Stomach (tissue), 9 donors: Measurements from ENCODE around the gene SLC5A1. TPM values are rescaled to one million over a fixed set of nuclear protein-coding genes. Genes with fewer than 3 reads are reported as not detected.

Experiments
- DNase-seq, 2 donors: peaks; one replicate each; pipeline versions ENCODE4 v3.0.0 to v3.0.0-alpha.2; 2013 to 2019
- H3K27ac ChIP-seq, 5 donors: fragments of 200-600 bp in 4 of 5; sonication (generic) in 4 of 5; one replicate each; pipeline ENCODE4 v1.5.1; 2013 to 2019; ENCODE audit warnings: mild to moderate bottlenecking in 1 of 5, moderate library complexity in 1 of 5
- H3K27me3 ChIP-seq, 3 donors: fragments of 200-600 bp; sonication (generic); one replicate each; pipeline ENCODE4 v1.5.1; 2017 to 2019; ENCODE audit warnings: mixed run types in 1 of 3
- H3K36me3 ChIP-seq, 4 donors: fragments of 200-600 bp; sonication (generic); 1 replicate in 3 of 4; 2 replicates in 1 of 4; pipeline ENCODE4 v1.5.1; 2016 to 2019
- H3K4me1 ChIP-seq, 4 donors: fragments of 200-600 bp; sonication (generic); one replicate each; pipeline ENCODE4 v1.5.1; 2016 to 2019
- H3K4me3 ChIP-seq, 4 donors: fragments of 200-600 bp; sonication (generic) in 3 of 4; one replicate each; pipeline ENCODE4 v1.5.1; 2016 to 2019; ENCODE audit warnings: mild to moderate bottlenecking in 1 of 4
- H3K9me3 ChIP-seq, 4 donors: fragments of 200-600 bp; sonication (generic); one replicate each; pipeline ENCODE4 v1.5.1; 2016 to 2019
- EP300 ChIP-seq: sonication (generic); formaldehyde crosslinking; IDR thresholded peaks from one replicate; pipeline ENCODE4 v1.6.1; 2017; ENCODE audit warnings: antibody characterized with exemption
- POLR2A ChIP-seq, 4 donors: fragments of 450-650 bp; IDR thresholded peaks; one replicate each; pipeline ENCODE4 v1.6.1; 2016; ENCODE audit warnings: antibody characterized with exemption in 4 of 4, control low read depth in 2 of 4, mild to moderate bottlenecking in 1 of 4, moderate library complexity in 1 of 4
- POLR2AphosphoS5 ChIP-seq, 3 donors: sonication (generic); formaldehyde crosslinking; IDR thresholded peaks; one replicate each; pipeline ENCODE4 v1.6.1; 2016; ENCODE audit warnings: antibody characterized with exemption in 3 of 3
- WGBS, 5 donors: extraction: QIAGEN DNeasy Blood & Tissue Kit in 3 of 5; methylation state at CpG; one replicate each; pipeline versions ENCODE4 v1.1.5 to v1.1.7; 2013 to 2018; 5-methylcytosine and 5-hydroxymethylcytosine counted together
- intact Hi-C: fragments of 100-400 bp; cut with DNase I; formaldehyde crosslinking; loops from one replicate; pipeline ENCODE4 v1.15.1; 2023; ENCODE audit warnings: low total_unique reads
- polyA plus RNA-seq, 3 donors: library from polyadenylated mRNA; stranded (reverse); fragments of 200-250 nt; gene quantifications; one replicate each; pipeline ENCODE4 v1.2.3, GENCODE V29; 2013
- total RNA-seq, 5 donors: library from RNA; depleted of rRNA; stranded (reverse); fragments of >200 nt; gene quantifications; one replicate each; pipeline versions ENCODE4 v1.1.0 to v1.2.3, GENCODE V29; 2014 to 2016
- TF ChIP-seq, protein P1 (sequence below), 7 experiments: fragments of 450-650 bp in 4 of 7; fragments of 200-600 bp in 3 of 7; sonication (generic) in 3 of 7; IDR thresholded peaks; one replicate each; pipeline ENCODE4 v1.5.1; 2016 to 2019; ENCODE audit warnings: antibody characterized with exemption in 7 of 7, control low read depth in 2 of 7, mild to moderate bottlenecking in 1 of 7
- donor health status: healthy with polysubstance abuse.
- donor health status: Bipolar disorder and iron deficiency.
- donor health status: healthy.

SLC5A1 gene
- total and polyA plus RNA-seq, 8 donors = 0.68 to 13.8 (median 2.3) TPM; not detected in 3

DNA sequence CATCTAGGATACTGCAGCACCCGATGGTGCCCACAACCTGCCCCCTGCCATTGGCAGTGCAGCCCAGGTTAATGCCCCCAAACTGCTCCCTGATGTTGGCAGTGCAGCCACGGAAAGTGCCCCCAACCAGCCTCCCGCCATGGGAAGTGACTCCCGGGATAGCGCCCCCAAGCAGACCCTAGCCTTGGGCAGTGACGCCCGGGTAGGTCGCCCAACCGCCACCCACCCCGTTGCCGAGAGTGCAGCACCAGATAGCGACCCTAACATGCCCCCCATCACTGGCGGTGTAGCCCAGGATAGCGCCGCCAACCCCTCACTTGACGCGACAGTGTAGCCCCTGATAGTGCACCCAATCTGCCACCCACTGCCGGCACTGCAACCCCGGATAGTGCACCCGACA is 77.5 kb downstream of the SLC5A1 start:
- no peaks in the 10 kb centered on the region for H3K36me3 ChIP-seq
- 93 to 95% (median 95%) methylated on average over 11 to 20 of the region's 20 CpGs for WGBS, 5 donors
- peaks cover 0 to 16% (median 0%) of the 10 kb centered on the region in 3 donors for H3K27me3 ChIP-seq
- H3K27ac ChIP-seq = no peak overlapping the region
- TF ChIP-seq, protein P1, sequence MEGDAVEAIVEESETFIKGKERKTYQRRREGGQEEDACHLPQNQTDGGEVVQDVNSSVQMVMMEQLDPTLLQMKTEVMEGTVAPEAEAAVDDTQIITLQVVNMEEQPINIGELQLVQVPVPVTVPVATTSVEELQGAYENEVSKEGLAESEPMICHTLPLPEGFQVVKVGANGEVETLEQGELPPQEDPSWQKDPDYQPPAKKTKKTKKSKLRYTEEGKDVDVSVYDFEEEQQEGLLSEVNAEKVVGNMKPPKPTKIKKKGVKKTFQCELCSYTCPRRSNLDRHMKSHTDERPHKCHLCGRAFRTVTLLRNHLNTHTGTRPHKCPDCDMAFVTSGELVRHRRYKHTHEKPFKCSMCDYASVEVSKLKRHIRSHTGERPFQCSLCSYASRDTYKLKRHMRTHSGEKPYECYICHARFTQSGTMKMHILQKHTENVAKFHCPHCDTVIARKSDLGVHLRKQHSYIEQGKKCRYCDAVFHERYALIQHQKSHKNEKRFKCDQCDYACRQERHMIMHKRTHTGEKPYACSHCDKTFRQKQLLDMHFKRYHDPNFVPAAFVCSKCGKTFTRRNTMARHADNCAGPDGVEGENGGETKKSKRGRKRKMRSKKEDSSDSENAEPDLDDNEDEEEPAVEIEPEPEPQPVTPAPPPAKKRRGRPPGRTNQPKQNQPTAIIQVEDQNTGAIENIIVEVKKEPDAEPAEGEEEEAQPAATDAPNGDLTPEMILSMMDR (IDR thresholded peaks at IDR 0.05) = no peak
- TF ChIP-seq POLR2AphosphoS5 (IDR thresholded peaks at IDR 0.05) (no peak), POLR2A (IDR thresholded peaks at IDR 0.05) (no peak), EP300 (no peak)
- H3K9me3 ChIP-seq = no peaks in the 10 kb centered on the region
- no peaks in the 10 kb centered on the region for H3K4me1 ChIP-seq
- no peak overlapping the region for H3K4me3 ChIP-seq
- intact Hi-C loops = no loop called here
- DNase-seq = no peak

DNA sequence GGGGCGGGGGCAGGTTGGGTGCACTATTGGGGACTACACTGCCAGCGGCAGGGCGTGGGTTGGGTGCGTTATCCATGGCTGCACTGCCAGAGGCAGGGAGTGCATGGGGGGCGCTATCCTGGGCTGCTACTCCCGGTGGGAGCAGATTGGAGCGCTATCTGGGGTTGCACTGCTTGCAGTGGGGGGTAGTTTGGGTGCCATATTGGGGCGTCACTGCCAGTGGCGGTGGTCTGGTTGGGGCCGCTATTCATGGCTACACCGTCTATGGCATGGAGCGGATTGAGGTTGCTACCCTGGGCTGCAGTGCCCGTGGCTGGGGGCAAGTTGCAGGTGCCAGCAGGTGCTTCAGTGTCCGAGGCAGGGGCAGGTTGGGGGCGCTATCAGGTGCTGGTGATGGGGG is 79.8 kb downstream of the SLC5A1 start:
- no peak for DNase-seq
- intact Hi-C loops = no loop called here
- 88 to 94% (median 91%) methylated on average over 5 to 15 of the region's 15 CpGs for WGBS, 5 donors
- Histone ChIP-seq H3K36me3 (no peaks in the 10 kb centered on the region), H3K27ac (no peak overlapping the region), H3K27me3 (peaks cover 0 to 7% (median 0%) of the 10 kb centered on the region in 3 donors), H3K4me1 (no peaks in the 10 kb centered on the region), H3K9me3 (no peaks in the 10 kb centered on the region), H3K4me3 (no peak overlapping the region)
- TF ChIP-seq EP300 = no peak
- TF ChIP-seq, protein P1 (IDR thresholded peaks at IDR 0.05) = no peak
- no peak for TF ChIP-seq POLR2AphosphoS5 (IDR thresholded peaks at IDR 0.05)
- TF ChIP-seq POLR2A (IDR thresholded peaks at IDR 0.05) = no peak

DNA sequence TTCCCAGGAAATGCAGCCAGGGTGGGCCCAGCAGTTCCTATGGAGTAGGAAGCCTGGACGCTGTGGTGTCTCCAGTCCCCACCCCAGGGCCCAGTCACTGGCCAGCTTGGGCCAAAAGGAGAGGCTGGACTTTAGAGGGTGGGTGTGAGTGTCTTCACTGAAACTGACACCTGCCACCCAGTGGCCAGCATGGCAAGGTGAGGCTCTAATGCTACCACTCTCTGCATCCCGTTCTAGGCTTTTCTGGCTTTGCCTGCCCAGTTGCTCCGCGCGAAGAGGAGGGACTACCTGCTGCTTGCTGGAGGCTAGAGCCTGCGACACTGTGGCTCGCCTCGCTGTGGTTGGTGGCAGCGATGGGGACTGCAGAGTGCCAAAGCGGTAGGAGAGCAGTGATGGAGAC is 80.6 kb downstream of the SLC5A1 start:
- H3K36me3 ChIP-seq = no peaks in the 10 kb centered on the region
- H3K27ac ChIP-seq = no peak overlapping the region
- H3K4me1 ChIP-seq = no peaks in the 10 kb centered on the region
- WGBS, 5 donors = 62 to 73% (median 63%) methylated on average over 10 of the region's 10 CpGs
- no peaks in the 10 kb centered on the region for H3K9me3 ChIP-seq
- intact Hi-C loops = no loop called here
- H3K27me3 ChIP-seq = peaks cover 0 to 7% (median 0%) of the 10 kb centered on the region in 3 donors
- DNase-seq = no peak
- TF ChIP-seq, protein P1 (IDR thresholded peaks at IDR 0.05) = no peak
- no peak for TF ChIP-seq POLR2AphosphoS5 (IDR thresholded peaks at IDR 0.05)
- no peak for TF ChIP-seq POLR2A (IDR thresholded peaks at IDR 0.05)
- TF ChIP-seq EP300 = no peak
- no peak overlapping the region for H3K4me3 ChIP-seq

DNA sequence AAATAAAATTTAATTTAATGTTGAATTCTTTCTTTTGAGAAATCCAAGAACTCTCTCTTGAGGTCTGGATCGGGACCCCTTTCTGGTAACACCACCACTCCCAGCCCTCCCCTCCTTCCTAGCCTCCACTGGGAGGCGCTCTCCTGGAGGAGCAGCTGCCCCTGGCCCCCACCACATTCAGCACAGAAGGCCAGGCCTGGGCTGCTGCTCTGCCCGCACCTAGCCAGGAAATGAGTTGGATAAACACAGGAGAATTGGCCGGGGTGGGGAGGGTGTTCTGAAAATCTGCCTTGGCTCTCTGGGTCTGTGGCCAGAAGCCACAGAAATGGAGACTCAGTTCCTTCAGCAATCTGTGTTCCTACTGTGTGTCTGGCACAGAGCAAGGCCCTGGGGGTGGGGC is 84.8 kb downstream of the SLC5A1 start:
- intact Hi-C loops = no loop called here
- Histone ChIP-seq H3K4me1 (no peaks in the 10 kb centered on the region), H3K27ac (no peak overlapping the region), H3K4me3 (no peak overlapping the region), H3K36me3 (no peaks in the 10 kb centered on the region), H3K27me3 (peaks cover 0 to 16% (median 0%) of the 10 kb centered on the region in 3 donors), H3K9me3 (no peaks in the 10 kb centered on the region)
- DNase-seq = no peak
- 62 to 80% (median 70%) methylated on average over 4 of the region's 4 CpGs for WGBS, 5 donors
- TF ChIP-seq, protein P1 (IDR thresholded peaks at IDR 0.05) = no peak
- TF ChIP-seq EP300 = no peak
- no peak for TF ChIP-seq POLR2A (IDR thresholded peaks at IDR 0.05)
- TF ChIP-seq POLR2AphosphoS5 (IDR thresholded peaks at IDR 0.05) = no peak
